H1 (cell line): ENCODE data around the gene GPR161.

ENCODE experiments used
- RAD21 ChIP-seq, 2 experiments: IDR thresholded peaks in 1 of 2; conservative IDR thresholded peaks in 1 of 2; 2 replicates each; pipeline ENCODE4 v1.6.1; 2011; ENCODE audit warnings: low read depth in 2 of 2, low read length in 2 of 2, improper control_type of control experiment in 1 of 2, inconsistent platforms in 1 of 2, mild to moderate bottlenecking in 1 of 2, moderate library complexity in 1 of 2
- ZNF274 ChIP-seq: IDR thresholded peaks from 2 replicates; pipeline ENCODE4 v1.7.0; 2012; ENCODE audit warnings: low read length, borderline replicate concordance; ENCODE audit errors: extremely low read depth

DNA sequence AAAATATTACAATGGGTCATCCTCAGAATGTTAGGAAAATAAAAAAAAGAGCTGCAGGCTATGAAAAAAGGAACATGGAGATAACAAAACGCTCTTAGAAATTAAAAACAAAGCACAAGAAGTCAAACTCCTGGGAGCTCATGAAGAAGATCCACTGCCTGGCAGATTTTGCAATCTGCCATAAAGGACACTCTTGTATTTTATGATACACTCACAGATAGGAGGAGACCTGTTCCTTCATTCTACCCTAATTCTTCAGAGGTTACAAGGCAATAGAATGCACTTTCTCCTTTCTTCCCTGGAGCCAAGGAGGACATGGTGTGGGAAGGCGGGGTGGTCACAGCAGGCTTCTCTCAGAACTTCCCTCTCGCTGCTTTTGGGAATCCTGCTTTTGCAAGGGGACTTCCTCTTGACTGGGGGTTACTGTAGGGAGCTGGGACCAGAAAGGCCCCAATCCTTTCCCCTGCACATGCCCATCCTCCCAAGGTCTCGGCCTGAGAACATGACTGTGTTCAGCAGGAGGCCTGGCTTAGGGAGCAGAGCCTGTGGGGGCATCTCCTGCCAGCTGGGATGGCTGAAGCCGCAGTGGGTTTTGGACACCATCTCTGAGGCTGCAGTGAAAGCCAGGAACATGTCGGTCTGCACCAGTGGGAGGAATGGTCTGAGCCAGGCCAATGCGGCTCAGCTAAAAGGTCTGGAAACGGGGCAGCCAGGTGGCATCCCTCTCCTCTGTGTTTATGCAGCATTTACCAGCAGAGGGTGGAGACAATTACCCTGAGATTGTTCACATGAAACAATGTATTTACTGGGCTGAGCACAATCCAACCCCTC, 44.8 kb downstream of the GPR161 start:
- TF ChIP-seq RAD21 (IDR thresholded peaks at IDR 0.05 in 1 of 2, conservative IDR thresholded peaks at IDR 0.05 in 1 of 2; ENCODE audit: low read depth in 2 of 2, low read length in 2 of 2), result no peak
- no peak for TF ChIP-seq ZNF274
